ENCODE results near the gene TRIM32.

TRIM32 gene

DNA sequence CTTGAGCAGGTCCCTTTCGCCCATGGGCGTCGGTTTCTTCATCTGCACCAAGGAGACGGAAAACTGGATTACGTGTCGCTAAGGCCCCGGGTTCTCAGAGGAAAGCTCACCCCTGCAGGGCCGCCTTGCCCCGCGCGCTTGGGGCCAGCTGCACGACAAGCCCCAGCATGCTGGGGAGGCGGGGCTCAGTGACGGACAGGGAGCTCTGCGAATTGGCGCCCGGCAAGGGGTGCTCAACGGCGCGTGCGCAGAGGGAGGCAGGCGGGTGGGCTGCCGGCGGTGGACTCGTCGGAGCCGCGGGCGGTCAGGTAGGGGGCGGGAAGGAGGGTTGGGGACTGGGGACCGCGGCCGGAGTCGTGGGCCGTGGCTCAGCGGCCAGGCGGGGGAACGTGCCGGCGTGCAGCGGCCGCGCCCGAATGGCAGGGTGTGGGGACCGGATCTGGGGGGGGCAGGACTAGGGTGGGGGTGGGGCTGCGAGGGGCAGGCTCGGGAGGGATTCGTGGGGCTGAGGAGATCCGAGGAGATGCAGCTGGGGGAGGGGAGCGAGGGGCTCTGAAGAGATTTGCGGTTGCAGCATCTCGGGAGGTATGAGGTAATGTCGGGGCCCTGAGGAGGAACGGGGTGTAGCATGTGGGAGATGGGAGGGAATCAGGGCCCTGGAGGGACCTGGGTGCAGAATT lies at the start of gene TRIM32:
Gene TRIM32 (plus strand): TSS at position 232 of the 680 bp plus-strand sequence. CDS start 10,438 bp downstream, outside the sequence.
- H3K27me3 ChIP-seq (ENCODE audit: control insufficient read depth in 1 of 2, insufficient read depth in 2 of 2, low read length in 2 of 2), result no peaks in the 10 kb centered on the region
- peaks cover 0 to 6% of the 10 kb centered on the region in 2 donors for H3K9me3 ChIP-seq (ENCODE audit: control insufficient read depth in 1 of 2, low read length in 2 of 2)
- peak within 1 kb of the TSS; percentile 80 to 92 for H3K4me3 ChIP-seq (ENCODE audit: low read depth in 1 of 2, low read length in 2 of 2)
- H3K9ac ChIP-seq (ENCODE audit: low read depth in 1 of 2, low read length in 2 of 2), result peak within 1 kb of the TSS; percentile 60 to 84
- no peak within 1 kb of the TSS for H3K27ac ChIP-seq (ENCODE audit: low read depth, low read length)
- peaks cover 32 to 37% of the 10 kb centered on the region in 2 donors for H3K4me1 ChIP-seq (ENCODE audit: control insufficient read depth in 1 of 2, insufficient read depth in 2 of 2, low read length in 2 of 2)
- H3K36me3 ChIP-seq (ENCODE audit: control insufficient read depth in 1 of 2, insufficient read depth in 2 of 2, low read length in 2 of 2), result no peaks in the 10 kb centered on the region

DNA sequence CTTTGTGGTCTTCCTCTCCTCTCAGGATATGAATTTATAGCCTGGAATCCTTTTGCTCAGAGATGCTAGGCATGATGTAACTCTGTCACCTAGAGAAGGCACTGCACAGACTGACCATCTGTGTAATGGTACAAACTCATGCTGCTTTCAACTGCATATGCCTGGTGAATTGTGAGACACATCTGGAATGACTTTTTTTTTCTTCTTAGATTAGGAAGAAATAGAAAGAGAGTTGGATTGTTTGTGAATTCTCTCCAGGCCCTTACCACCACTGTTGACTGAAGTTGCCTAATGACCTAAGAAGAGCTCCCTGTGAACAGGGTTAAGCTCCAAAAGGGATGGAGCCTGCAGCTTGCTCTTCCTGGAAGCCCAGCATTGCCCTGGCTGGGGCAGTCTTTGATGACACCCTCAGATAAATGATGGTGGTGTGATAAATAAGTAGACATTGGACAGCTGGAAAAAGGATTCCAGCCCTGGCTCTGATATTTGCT lies 47.8 kb upstream of the TRIM32 start:
- no peaks in the 10 kb centered on the region for H3K4me1 ChIP-seq (ENCODE audit: control insufficient read depth in 1 of 2, insufficient read depth in 2 of 2, low read length in 2 of 2)
- H3K27ac ChIP-seq (ENCODE audit: low read depth, low read length), result no peak overlapping the region
- no peaks in the 10 kb centered on the region for H3K9me3 ChIP-seq (ENCODE audit: control insufficient read depth in 1 of 2, low read length in 2 of 2)
- no peak overlapping the region for H3K4me3 ChIP-seq (ENCODE audit: low read depth in 1 of 2, low read length in 2 of 2)
- H3K9ac ChIP-seq (ENCODE audit: low read depth in 1 of 2, low read length in 2 of 2), result no peak overlapping the region
- no peaks in the 10 kb centered on the region for H3K27me3 ChIP-seq (ENCODE audit: control insufficient read depth in 1 of 2, insufficient read depth in 2 of 2, low read length in 2 of 2)
- H3K36me3 ChIP-seq (ENCODE audit: control insufficient read depth in 1 of 2, insufficient read depth in 2 of 2, low read length in 2 of 2), result no peaks in the 10 kb centered on the region

GRCh38 chr9:116641292-116642059 lies 45.6 kb upstream of the TRIM32 start:
- Histone ChIP-seq H3K4me1 (ENCODE audit: control insufficient read depth in 1 of 2, insufficient read depth in 2 of 2, low read length in 2 of 2) (no peaks in the 10 kb centered on the region), H3K27ac (ENCODE audit: low read depth, low read length) (no peak overlapping the region), H3K9me3 (ENCODE audit: control insufficient read depth in 1 of 2, low read length in 2 of 2) (no peaks in the 10 kb centered on the region)

GRCh38 chr9:116643691-116644090 lies 43.4 kb upstream of the TRIM32 start:
- H3K27ac ChIP-seq (ENCODE audit: low read depth, low read length), result no peak overlapping the region

More at GRCh38 chr9:116641292-116642059, 45.6 kb upstream of the TRIM32 start:
- Histone ChIP-seq H3K4me3 (ENCODE audit: low read depth in 1 of 2, low read length in 2 of 2) (no peak overlapping the region), H3K9ac (ENCODE audit: low read depth in 1 of 2, low read length in 2 of 2) (no peak overlapping the region), H3K27me3 (ENCODE audit: control insufficient read depth in 1 of 2, insufficient read depth in 2 of 2, low read length in 2 of 2) (no peaks in the 10 kb centered on the region), H3K36me3 (ENCODE audit: control insufficient read depth in 1 of 2, insufficient read depth in 2 of 2, low read length in 2 of 2) (no peaks in the 10 kb centered on the region)

DNA sequence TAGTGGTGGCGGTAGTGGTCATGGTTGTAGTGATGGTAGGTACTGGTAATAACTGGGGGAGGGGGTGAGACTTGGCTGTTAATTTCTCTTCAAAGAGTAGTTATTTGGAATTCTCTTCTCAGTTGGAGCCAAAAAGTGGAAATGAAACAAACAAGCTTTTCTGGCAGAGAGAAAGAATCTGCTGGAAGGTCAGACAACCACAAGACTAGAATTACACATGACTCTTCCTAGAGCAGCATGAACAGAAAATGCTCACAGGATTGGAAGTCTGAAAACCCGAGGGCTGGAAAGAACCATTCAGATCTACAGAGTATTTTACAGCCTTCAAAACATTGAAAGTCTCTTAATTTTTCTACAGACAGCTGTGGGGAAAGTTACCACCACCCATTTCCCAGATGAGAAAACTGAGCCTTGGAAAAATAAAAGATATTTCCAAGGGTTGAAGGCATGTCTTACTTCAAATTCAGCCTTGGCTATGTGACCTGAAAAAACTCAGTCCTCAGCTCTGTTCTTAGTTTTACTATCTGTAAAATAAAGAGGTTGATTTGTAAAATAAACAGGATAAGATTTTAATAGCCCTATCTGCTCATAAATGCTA lies 42.9 kb upstream of the TRIM32 start:
- Histone ChIP-seq H3K4me1 (ENCODE audit: control insufficient read depth in 1 of 2, insufficient read depth in 2 of 2, low read length in 2 of 2) (no peaks in the 10 kb centered on the region), H3K27ac (ENCODE audit: low read depth, low read length) (no peak overlapping the region), H3K9ac (ENCODE audit: low read depth in 1 of 2, low read length in 2 of 2) (no peak overlapping the region), H3K27me3 (ENCODE audit: control insufficient read depth in 1 of 2, insufficient read depth in 2 of 2, low read length in 2 of 2) (no peaks in the 10 kb centered on the region), H3K9me3 (ENCODE audit: control insufficient read depth in 1 of 2, low read length in 2 of 2) (no peaks in the 10 kb centered on the region), H3K4me3 (ENCODE audit: low read depth in 1 of 2, low read length in 2 of 2) (no peak overlapping the region), H3K36me3 (ENCODE audit: control insufficient read depth in 1 of 2, insufficient read depth in 2 of 2, low read length in 2 of 2) (no peaks in the 10 kb centered on the region)

More at GRCh38 chr9:116643691-116644090, 43.4 kb upstream of the TRIM32 start:
- Histone ChIP-seq H3K36me3 (ENCODE audit: control insufficient read depth in 1 of 2, insufficient read depth in 2 of 2, low read length in 2 of 2) (no peaks in the 10 kb centered on the region), H3K4me1 (ENCODE audit: control insufficient read depth in 1 of 2, insufficient read depth in 2 of 2, low read length in 2 of 2) (no peaks in the 10 kb centered on the region), H3K4me3 (ENCODE audit: low read depth in 1 of 2, low read length in 2 of 2) (no peak overlapping the region), H3K27me3 (ENCODE audit: control insufficient read depth in 1 of 2, insufficient read depth in 2 of 2, low read length in 2 of 2) (no peaks in the 10 kb centered on the region), H3K9me3 (ENCODE audit: control insufficient read depth in 1 of 2, low read length in 2 of 2) (no peaks in the 10 kb centered on the region), H3K9ac (ENCODE audit: low read depth in 1 of 2, low read length in 2 of 2) (no peak overlapping the region)

GRCh38 chr9:116646661-116647514 lies 40.2 kb upstream of the TRIM32 start:
- no peaks in the 10 kb centered on the region for H3K36me3 ChIP-seq (ENCODE audit: control insufficient read depth in 1 of 2, insufficient read depth in 2 of 2, low read length in 2 of 2)
- no peaks in the 10 kb centered on the region for H3K27me3 ChIP-seq (ENCODE audit: control insufficient read depth in 1 of 2, insufficient read depth in 2 of 2, low read length in 2 of 2)
- H3K9me3 ChIP-seq (ENCODE audit: control insufficient read depth in 1 of 2, low read length in 2 of 2), result no peaks in the 10 kb centered on the region
- H3K27ac ChIP-seq (ENCODE audit: low read depth, low read length), result no peak overlapping the region
- no peaks in the 10 kb centered on the region for H3K4me1 ChIP-seq (ENCODE audit: control insufficient read depth in 1 of 2, insufficient read depth in 2 of 2, low read length in 2 of 2)
- H3K9ac ChIP-seq (ENCODE audit: low read depth in 1 of 2, low read length in 2 of 2), result no peak overlapping the region
- no peak overlapping the region for H3K4me3 ChIP-seq (ENCODE audit: low read depth in 1 of 2, low read length in 2 of 2)

GRCh38 chr9:116647515-116647809 lies 39.6 kb upstream of the TRIM32 start:
- Histone ChIP-seq H3K27me3 (ENCODE audit: control insufficient read depth in 1 of 2, insufficient read depth in 2 of 2, low read length in 2 of 2) (no peaks in the 10 kb centered on the region), H3K9ac (ENCODE audit: low read depth in 1 of 2, low read length in 2 of 2) (no peak overlapping the region), H3K4me1 (ENCODE audit: control insufficient read depth in 1 of 2, insufficient read depth in 2 of 2, low read length in 2 of 2) (no peaks in the 10 kb centered on the region), H3K36me3 (ENCODE audit: control insufficient read depth in 1 of 2, insufficient read depth in 2 of 2, low read length in 2 of 2) (no peaks in the 10 kb centered on the region), H3K27ac (ENCODE audit: low read depth, low read length) (no peak overlapping the region), H3K4me3 (ENCODE audit: low read depth in 1 of 2, low read length in 2 of 2) (no peak overlapping the region), H3K9me3 (ENCODE audit: control insufficient read depth in 1 of 2, low read length in 2 of 2) (no peaks in the 10 kb centered on the region)

DNA sequence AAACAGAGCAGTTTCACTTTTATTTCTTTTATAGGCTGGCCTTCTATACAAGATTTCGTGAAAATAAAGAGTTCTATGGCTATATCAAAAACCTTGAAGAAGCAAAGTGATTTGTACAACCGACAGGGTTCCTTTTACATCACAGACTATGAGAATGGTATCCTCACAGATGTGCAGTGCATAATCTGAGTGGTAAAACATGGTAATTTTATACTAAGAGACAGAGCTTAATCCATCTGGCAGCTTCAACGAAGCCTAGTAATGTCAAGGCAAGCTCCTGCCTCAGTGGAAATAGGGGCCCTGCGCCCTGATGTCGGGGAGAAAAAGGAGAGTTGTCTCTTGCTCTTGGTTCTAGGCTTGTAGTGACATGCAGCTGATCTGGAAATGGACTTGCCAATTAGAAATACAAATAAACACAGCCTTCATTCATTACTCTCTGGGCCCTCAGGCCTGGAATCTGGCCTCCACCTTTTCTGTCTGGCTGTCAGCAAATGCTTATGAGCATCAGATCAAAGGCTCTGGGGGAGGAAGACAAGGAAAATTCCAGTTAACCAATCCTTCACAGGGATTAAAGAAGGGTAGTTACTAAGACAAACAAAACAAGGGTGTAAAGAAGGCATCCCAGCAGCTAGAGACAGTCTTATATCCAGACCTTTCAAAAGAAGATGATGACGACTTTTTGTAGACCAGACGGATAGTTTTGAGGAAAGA lies 33.6 kb upstream of the TRIM32 start:
- no peak overlapping the region for H3K9ac ChIP-seq (ENCODE audit: low read depth in 1 of 2, low read length in 2 of 2)
- no peak overlapping the region for H3K27ac ChIP-seq (ENCODE audit: low read depth, low read length)
- H3K27me3 ChIP-seq (ENCODE audit: control insufficient read depth in 1 of 2, insufficient read depth in 2 of 2, low read length in 2 of 2), result no peaks in the 10 kb centered on the region

DNA sequence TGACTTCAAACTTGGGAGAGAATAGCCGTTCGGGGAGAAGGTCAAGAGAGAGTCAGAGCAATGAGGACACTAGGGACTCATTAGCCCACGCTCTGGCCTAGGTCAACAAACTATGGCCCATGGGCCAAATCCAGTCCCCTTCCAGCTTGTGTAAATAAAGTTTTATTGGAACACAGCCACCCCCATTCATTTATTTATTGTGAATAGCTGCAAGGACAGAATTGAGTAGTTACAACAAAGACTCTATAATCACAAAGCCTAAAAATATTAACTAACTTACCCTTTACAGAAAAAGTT lies 33.1 kb upstream of the TRIM32 start:
- H3K36me3 ChIP-seq (ENCODE audit: control insufficient read depth in 1 of 2, insufficient read depth in 2 of 2, low read length in 2 of 2), result no peaks in the 10 kb centered on the region
- no peaks in the 10 kb centered on the region for H3K27me3 ChIP-seq (ENCODE audit: control insufficient read depth in 1 of 2, insufficient read depth in 2 of 2, low read length in 2 of 2)
- no peak overlapping the region for H3K9ac ChIP-seq (ENCODE audit: low read depth in 1 of 2, low read length in 2 of 2)
- no peak overlapping the region for H3K27ac ChIP-seq (ENCODE audit: low read depth, low read length)
- no peak overlapping the region for H3K4me3 ChIP-seq (ENCODE audit: low read depth in 1 of 2, low read length in 2 of 2)
- H3K4me1 ChIP-seq (ENCODE audit: control insufficient read depth in 1 of 2, insufficient read depth in 2 of 2, low read length in 2 of 2), result no peaks in the 10 kb centered on the region
- H3K9me3 ChIP-seq (ENCODE audit: control insufficient read depth in 1 of 2, low read length in 2 of 2), result no peaks in the 10 kb centered on the region

More for the DNA sequence above, 33.6 kb upstream of the TRIM32 start:
- Histone ChIP-seq H3K9me3 (ENCODE audit: control insufficient read depth in 1 of 2, low read length in 2 of 2) (no peaks in the 10 kb centered on the region), H3K4me3 (ENCODE audit: low read depth in 1 of 2, low read length in 2 of 2) (no peak overlapping the region), H3K36me3 (ENCODE audit: control insufficient read depth in 1 of 2, insufficient read depth in 2 of 2, low read length in 2 of 2) (no peaks in the 10 kb centered on the region), H3K4me1 (ENCODE audit: control insufficient read depth in 1 of 2, insufficient read depth in 2 of 2, low read length in 2 of 2) (no peaks in the 10 kb centered on the region)

Data from duodenal mucosa (tissue), 2 donors.